Stomach (tissue), 9 donors: Measurements from ENCODE around the gene DNAJB8. TPM values are rescaled to one million over a fixed set of nuclear protein-coding genes. Genes with fewer than 3 reads are reported as not detected.
A peak's percentile ranks its signal among the peaks of the same experiment; 100 is the strongest.

ENCODE experiments used
- DNase-seq, 2 donors: peaks; one replicate each; pipeline versions ENCODE4 v3.0.0 to v3.0.0-alpha.2; 2013 to 2019
- H3K27ac ChIP-seq, 5 donors: fragments of 200-600 bp in 4 of 5; sonication (generic) in 4 of 5; one replicate each; pipeline ENCODE4 v1.5.1; 2013 to 2019; ENCODE audit warnings: mild to moderate bottlenecking in 1 of 5, moderate library complexity in 1 of 5
- H3K27me3 ChIP-seq, 3 donors: fragments of 200-600 bp; sonication (generic); one replicate each; pipeline ENCODE4 v1.5.1; 2017 to 2019; ENCODE audit warnings: mixed run types in 1 of 3
- H3K36me3 ChIP-seq, 4 donors: fragments of 200-600 bp; sonication (generic); 1 replicate in 3 of 4; 2 replicates in 1 of 4; pipeline ENCODE4 v1.5.1; 2016 to 2019
- H3K4me1 ChIP-seq, 4 donors: fragments of 200-600 bp; sonication (generic); one replicate each; pipeline ENCODE4 v1.5.1; 2016 to 2019
- H3K4me3 ChIP-seq, 4 donors: fragments of 200-600 bp; sonication (generic) in 3 of 4; one replicate each; pipeline ENCODE4 v1.5.1; 2016 to 2019; ENCODE audit warnings: mild to moderate bottlenecking in 1 of 4
- H3K9me3 ChIP-seq, 4 donors: fragments of 200-600 bp; sonication (generic); one replicate each; pipeline ENCODE4 v1.5.1; 2016 to 2019
- CTCF ChIP-seq, 7 experiments: fragments of 450-650 bp in 4 of 7; fragments of 200-600 bp in 3 of 7; sonication (generic) in 3 of 7; IDR thresholded peaks; one replicate each; pipeline ENCODE4 v1.5.1; 2016 to 2019; ENCODE audit warnings: antibody characterized with exemption in 7 of 7, control low read depth in 2 of 7, mild to moderate bottlenecking in 1 of 7
- EP300 ChIP-seq: sonication (generic); formaldehyde crosslinking; IDR thresholded peaks from one replicate; pipeline ENCODE4 v1.6.1; 2017; ENCODE audit warnings: antibody characterized with exemption
- POLR2A ChIP-seq, 4 donors: fragments of 450-650 bp; IDR thresholded peaks; one replicate each; pipeline ENCODE4 v1.6.1; 2016; ENCODE audit warnings: antibody characterized with exemption in 4 of 4, control low read depth in 2 of 4, mild to moderate bottlenecking in 1 of 4, moderate library complexity in 1 of 4
- POLR2AphosphoS5 ChIP-seq, 3 donors: sonication (generic); formaldehyde crosslinking; IDR thresholded peaks; one replicate each; pipeline ENCODE4 v1.6.1; 2016; ENCODE audit warnings: antibody characterized with exemption in 3 of 3
- WGBS, 5 donors: extraction: QIAGEN DNeasy Blood & Tissue Kit in 3 of 5; methylation state at CpG; one replicate each; pipeline versions ENCODE4 v1.1.5 to v1.1.7; 2013 to 2018; 5-methylcytosine and 5-hydroxymethylcytosine counted together
- intact Hi-C: fragments of 100-400 bp; cut with DNase I; formaldehyde crosslinking; loops from one replicate; pipeline ENCODE4 v1.15.1; 2023; ENCODE audit warnings: low total_unique reads
- polyA plus RNA-seq, 3 donors: library from polyadenylated mRNA; stranded (reverse); fragments of 200-250 nt; gene quantifications; one replicate each; pipeline ENCODE4 v1.2.3, GENCODE V29; 2013
- total RNA-seq, 5 donors: library from RNA; depleted of rRNA; stranded (reverse); fragments of >200 nt; gene quantifications; one replicate each; pipeline versions ENCODE4 v1.1.0 to v1.2.3, GENCODE V29; 2014 to 2016
- donor health status: healthy with polysubstance abuse.
- donor health status: Bipolar disorder and iron deficiency.
- donor health status: healthy.

The DNAJB8 gene
- total and polyA plus RNA-seq, 8 donors = not detected

- DNase-seq = no peak
- peaks cover 55 to 100% (median 94%) of the 10 kb centered on the region in 3 donors for H3K27me3 ChIP-seq
- no peak overlapping the region for H3K27ac ChIP-seq
- WGBS, 5 donors = 12 to 15% (median 14%) methylated on average over 20 to 23 of the region's 23 CpGs
- TF ChIP-seq CTCF (IDR thresholded peaks at IDR 0.05) (no peak), POLR2A (IDR thresholded peaks at IDR 0.05) (no peak), POLR2AphosphoS5 (IDR thresholded peaks at IDR 0.05) (no peak)
- H3K4me1 ChIP-seq = peaks cover 55 to 75% (median 67%) of the 10 kb centered on the region in 4 donors
- H3K4me3 ChIP-seq = peak overlapping the region; percentile 49 to 68 (median 58)
- H3K36me3 ChIP-seq = no peaks in the 10 kb centered on the region
- H3K9me3 ChIP-seq = no peaks in the 10 kb centered on the region
- intact Hi-C loops = loop anchor here (5.0 to 10.0 kb wide), 2 partner anchors 64 to 416 kb away; no protein-coding TSS in a partner anchor
These were observed 24.4 kb upstream of the DNAJB8 start for GRCh38 chr3:128490915-128491690.

GRCh38 chr3:128490650-128490914 lies 23.9 kb upstream of the DNAJB8 start:
- H3K4me3 ChIP-seq = peak overlapping the region; percentile 49 to 68 (median 58)
- intact Hi-C loops = loop anchor here (5.0 to 10.0 kb wide), 2 partner anchors 63 to 416 kb away; no protein-coding TSS in a partner anchor
- H3K36me3 ChIP-seq = no peaks in the 10 kb centered on the region
- H3K27me3 ChIP-seq = peaks cover 60 to 100% (median 94%) of the 10 kb centered on the region in 3 donors
- peaks cover 55 to 77% (median 68%) of the 10 kb centered on the region in 4 donors for H3K4me1 ChIP-seq
- 15 to 18% (median 17%) methylated on average over 10 of the region's 10 CpGs for whole genome bisulfite sequencing, 5 donors
- no peaks in the 10 kb centered on the region for H3K9me3 ChIP-seq
- DNase-seq = no peak
- peak overlapping the region in 1 of 5 donors; percentile 71 for H3K27ac ChIP-seq
- TF ChIP-seq POLR2A (IDR thresholded peaks at IDR 0.05) = no peak
- TF ChIP-seq POLR2AphosphoS5 (IDR thresholded peaks at IDR 0.05) = no peak
- no peak for TF ChIP-seq CTCF (IDR thresholded peaks at IDR 0.05)
- TF ChIP-seq EP300 = no peak

- Histone ChIP-seq H3K27me3 (peaks cover 61 to 100% (median 94%) of the 10 kb centered on the region in 3 donors), H3K36me3 (no peaks in the 10 kb centered on the region), H3K9me3 (no peaks in the 10 kb centered on the region), H3K4me1 (peaks cover 55 to 77% (median 68%) of the 10 kb centered on the region in 4 donors), H3K4me3 (peak overlapping the region; percentile 49 to 68 (median 58)), H3K27ac (peak overlapping the region in 4 of 5 donors; percentile 71 to 80 (median 73))
- intact Hi-C loops = loop anchor here (5.0 to 10.0 kb wide), 2 partner anchors 63 to 415 kb away; no protein-coding TSS in a partner anchor
- TF ChIP-seq CTCF (IDR thresholded peaks at IDR 0.05) = no peak
- no peak for TF ChIP-seq POLR2A (IDR thresholded peaks at IDR 0.05)
- no peak for TF ChIP-seq POLR2AphosphoS5 (IDR thresholded peaks at IDR 0.05)
- no peak for TF ChIP-seq EP300
- 2 to 5% (median 3%) methylated on average over 38 to 61 of the region's 61 CpGs for WGBS, 5 donors
- peak in 1 of 2 donors; percentile 69 for DNase-seq
These were observed 23.4 kb upstream of the DNAJB8 start for GRCh38 chr3:128489927-128490649.

GRCh38 chr3:128489674-128489926 lies 22.9 kb upstream of the DNAJB8 start:
- 0 to 1% (median 0%) methylated on average over 17 to 26 of the region's 26 CpGs for WGBS, 5 donors
- Histone ChIP-seq H3K9me3 (no peaks in the 10 kb centered on the region), H3K36me3 (no peaks in the 10 kb centered on the region), H3K4me3 (peak overlapping the region; percentile 49 to 68 (median 58)), H3K4me1 (peaks cover 55 to 79% (median 68%) of the 10 kb centered on the region in 4 donors), H3K27ac (peak overlapping the region in 4 of 5 donors; percentile 71 to 80 (median 73)), H3K27me3 (peaks cover 65 to 100% (median 97%) of the 10 kb centered on the region in 3 donors)
- TF ChIP-seq POLR2A (IDR thresholded peaks at IDR 0.05) (no peak), EP300 (no peak), POLR2AphosphoS5 (IDR thresholded peaks at IDR 0.05) (no peak), CTCF (IDR thresholded peaks at IDR 0.05) (no peak)
- no peak for DNase-seq
- intact Hi-C loops = no loop called here
